K562 treated with DMSO at 1 percent for 4 hours (cell line): ENCODE data around the gene OTUD3. TPM values are rescaled to one million over a fixed set of nuclear protein-coding genes. Genes with fewer than 3 reads are reported as not detected.

ENCODE experiments used
- total RNA-seq: library from RNA; unstranded; fragments of 300-600 nt; gene quantifications from 2 replicates; pipeline ENCODE4 v1.2.3, GENCODE V29; 2022; ENCODE audit not compliant: insufficient read depth

Gene OTUD3, protein sequence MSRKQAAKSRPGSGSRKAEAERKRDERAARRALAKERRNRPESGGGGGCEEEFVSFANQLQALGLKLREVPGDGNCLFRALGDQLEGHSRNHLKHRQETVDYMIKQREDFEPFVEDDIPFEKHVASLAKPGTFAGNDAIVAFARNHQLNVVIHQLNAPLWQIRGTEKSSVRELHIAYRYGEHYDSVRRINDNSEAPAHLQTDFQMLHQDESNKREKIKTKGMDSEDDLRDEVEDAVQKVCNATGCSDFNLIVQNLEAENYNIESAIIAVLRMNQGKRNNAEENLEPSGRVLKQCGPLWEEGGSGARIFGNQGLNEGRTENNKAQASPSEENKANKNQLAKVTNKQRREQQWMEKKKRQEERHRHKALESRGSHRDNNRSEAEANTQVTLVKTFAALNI
- total RNA-seq = 4.3 and 6.6 TPM in 2 replicates

DNA sequence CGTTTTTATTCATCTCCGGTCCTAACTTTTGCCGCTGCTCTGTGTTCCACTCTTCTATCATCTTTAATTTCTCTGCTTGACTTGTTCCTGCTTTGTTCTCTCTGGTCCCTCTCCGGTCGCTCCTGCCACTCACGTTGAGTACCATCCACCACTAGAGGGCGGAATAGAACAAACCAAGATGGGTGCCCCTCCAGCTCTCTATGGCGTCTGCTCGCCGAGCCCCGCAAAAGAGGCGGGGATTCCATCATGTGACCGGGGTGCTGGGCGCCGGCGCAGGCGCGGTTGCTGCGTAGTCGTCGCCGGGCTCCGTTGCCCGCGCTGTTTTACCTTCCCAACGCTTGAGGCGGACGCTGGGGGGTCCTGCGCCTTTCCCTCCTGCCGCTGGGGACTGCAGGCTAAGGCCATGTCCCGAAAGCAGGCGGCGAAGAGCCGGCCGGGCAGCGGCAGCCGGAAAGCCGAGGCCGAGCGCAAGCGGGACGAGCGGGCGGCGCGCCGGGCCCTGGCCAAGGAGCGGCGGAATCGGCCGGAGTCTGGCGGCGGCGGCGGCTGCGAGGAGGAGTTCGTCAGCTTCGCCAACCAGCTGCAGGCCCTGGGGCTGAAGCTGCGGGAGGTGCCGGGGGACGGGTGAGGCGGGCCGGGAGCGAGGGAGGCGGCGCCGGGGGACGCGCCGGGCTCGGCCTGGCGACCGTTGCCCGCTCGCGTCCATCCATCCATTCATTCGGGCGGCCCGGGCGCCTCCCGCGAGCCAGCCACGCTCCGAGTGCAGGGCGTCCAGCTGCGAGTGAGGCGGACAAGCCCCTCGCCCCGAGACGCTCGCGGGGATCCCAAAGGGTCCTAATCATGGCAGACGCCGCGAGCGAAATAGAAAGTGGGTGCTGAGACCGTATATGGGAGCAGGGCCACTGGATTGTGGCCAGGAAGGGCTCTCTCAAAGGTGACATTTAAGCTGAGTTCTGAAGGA is at the start of gene OTUD3:
TSS of gene OTUD3 (plus strand) at position 285 of the 961 bp plus-strand sequence. CDS start at position 404, 119 bp downstream.

DNA sequence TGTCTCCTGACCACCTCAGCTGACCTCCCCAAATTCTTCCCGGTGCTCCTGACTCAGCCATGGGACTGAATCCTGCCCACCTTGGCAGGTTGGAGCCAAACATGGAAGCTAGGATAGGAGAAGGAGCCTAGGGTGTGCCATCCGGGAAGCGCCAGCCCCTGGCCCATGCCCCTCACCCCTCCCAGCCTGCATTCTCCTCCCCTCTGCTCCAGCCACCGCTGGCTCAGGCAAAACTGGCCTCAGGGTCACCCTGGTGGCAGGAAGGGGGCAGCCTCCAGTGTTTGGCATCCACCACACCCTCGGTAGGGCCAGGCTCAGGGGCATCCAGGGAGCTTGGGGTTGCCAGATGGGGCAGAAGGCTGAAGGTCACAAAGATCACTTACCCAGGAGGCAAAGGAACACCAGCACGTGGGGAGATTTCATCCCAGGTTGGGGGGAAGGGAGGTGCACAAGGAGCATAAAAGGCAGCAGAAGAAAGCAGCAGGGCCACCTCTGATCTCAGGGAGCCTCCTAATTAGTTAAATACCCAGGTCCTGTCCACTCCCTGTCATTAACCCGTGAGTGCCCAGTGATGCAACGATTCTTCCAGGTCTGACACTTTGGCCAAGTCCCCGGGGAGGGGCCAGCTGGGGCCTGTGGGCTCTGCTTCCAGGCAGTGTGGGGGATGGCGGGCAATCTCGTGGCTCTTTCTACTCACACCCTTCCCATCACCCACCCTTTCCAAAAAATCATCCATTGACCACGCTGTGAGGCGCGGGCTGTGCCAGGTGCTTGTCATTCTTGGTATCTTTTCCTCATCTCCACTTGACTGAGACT is 41.1 kb downstream of the OTUD3 start, which contains the start of gene PLA2G2E:
TSS of gene PLA2G2E (minus strand) at position 481 of the 816 bp plus-strand sequence. CDS start at position 423, 58 bp downstream.

Other genes with a start within 250 kb of the OTUD3 start
- 0.75 TPM in 1 of 2 replicates, not detected in the other for gene NBL1, start 238.1 kb upstream of the OTUD3 start, total RNA-seq
- gene HTR6, start 217.5 kb upstream of the OTUD3 start, total RNA-seq = not detected in 2 replicates
- 2.8 and 3.5 TPM in 2 replicates for gene TMCO4, start 82.5 kb upstream of the OTUD3 start, total RNA-seq
- not detected in 2 replicates for gene RNF186, start 67.1 kb upstream of the OTUD3 start, total RNA-seq
- not detected in 2 replicates for gene PLA2G2E, start 41.2 kb downstream of the OTUD3 start, total RNA-seq
- not detected in 2 replicates for gene PLA2G2A, start 97.2 kb downstream of the OTUD3 start, total RNA-seq
- gene PLA2G5, start 187.8 kb downstream of the OTUD3 start, total RNA-seq = not detected in 2 replicates
- gene PLA2G2D, start 237.1 kb downstream of the OTUD3 start, total RNA-seq = not detected in 2 replicates